PFSK-1 (cell line): ENCODE results near the gene C2orf80.

ENCODE experiments used
- REST ChIP-seq, 2 experiments: IDR thresholded peaks; 2 replicates each; pipeline versions ENCODE4 v1.6.1 to v1.8.0; 2011 to 2012; ENCODE audit warnings: low read depth in 2 of 2, low read length in 2 of 2, control low read depth in 1 of 2, inconsistent platforms in 1 of 2, mild to moderate bottlenecking in 1 of 2, moderate library complexity in 1 of 2; ENCODE audit not compliant: insufficient read depth in 1 of 2
- TAF1 ChIP-seq: IDR thresholded peaks from 2 replicates; pipeline ENCODE4 v1.6.1; 2012; ENCODE audit warnings: low read length, control low read depth, borderline replicate concordance; ENCODE audit not compliant: insufficient read depth

GRCh38 chr2:208163489-208163888, 26.3 kb downstream of the C2orf80 start, which contains the start of gene CRYGA:
- TF ChIP-seq TAF1 (no peak), REST (IDR thresholded peaks at IDR 0.05; ENCODE audit: insufficient read depth in 1 of 2, low read depth in 2 of 2, low read length in 2 of 2) (no peak)
